ENCODE results near the gene VAMP7. TPM values are rescaled to one million over a fixed set of nuclear protein-coding genes. Genes with fewer than 3 reads are reported as not detected.
"Not testable (repeated sequence)": the region's sequence is repeated elsewhere in the genome, so short reads cannot be mapped to it uniquely, and the experiment has no call there.

VAMP7 gene
- total RNA-seq, 1 donor: 48.6 TPM

DNA sequence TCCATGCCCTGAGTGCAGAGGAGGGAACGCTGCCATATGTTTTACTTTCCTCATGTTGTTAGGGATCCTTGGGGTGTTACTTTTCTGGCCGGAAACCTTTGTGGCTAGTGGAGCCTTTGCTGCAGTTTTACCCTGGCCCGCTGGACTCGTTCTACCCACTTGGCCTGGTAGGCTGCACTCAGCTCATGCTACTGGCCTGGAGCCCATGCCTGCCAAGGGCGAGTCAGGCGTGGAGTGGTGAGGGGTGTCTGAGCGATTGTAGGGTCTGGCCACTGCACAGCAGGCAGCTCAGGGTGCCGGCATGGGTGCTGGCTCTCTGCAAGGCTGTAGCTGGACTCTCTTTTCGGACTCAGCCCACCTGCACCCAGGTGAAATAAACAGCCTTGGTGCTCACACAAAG, 75.0 kb downstream of the VAMP7 start:
- no peaks in the 10 kb centered on the region for H3K9me3 ChIP-seq (ENCODE audit: low read depth, low read length)
- H3K4me3 ChIP-seq (ENCODE audit: low read length): no peak overlapping the region
- H3K27me3 ChIP-seq (ENCODE audit: insufficient read depth, low read length): no peaks in the 10 kb centered on the region
- no peaks in the 10 kb centered on the region for H3K4me1 ChIP-seq (ENCODE audit: insufficient read depth, low read length)

DNA sequence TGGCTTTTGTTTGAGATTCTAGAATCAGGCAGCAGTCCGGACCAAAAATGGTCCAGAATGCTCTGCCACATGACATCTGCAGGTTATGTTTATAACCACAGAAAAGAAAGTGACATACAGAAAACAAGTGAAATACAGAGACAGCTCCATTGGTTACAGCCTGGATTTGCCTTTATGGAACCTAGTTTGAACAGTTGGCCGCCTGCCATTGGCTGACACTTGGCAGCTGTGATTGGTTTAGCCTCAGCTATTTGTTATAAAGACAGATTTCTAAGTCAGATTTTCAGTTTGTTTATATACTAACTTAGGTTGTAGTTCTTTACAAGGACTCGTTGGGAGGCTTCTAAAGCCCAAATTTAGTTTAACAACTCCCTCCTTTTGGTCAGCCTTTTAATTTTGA, 75.5 kb downstream of the VAMP7 start:
- H3K27me3 ChIP-seq (ENCODE audit: insufficient read depth, low read length): no peaks in the 10 kb centered on the region
- no peak overlapping the region for H3K4me3 ChIP-seq (ENCODE audit: low read length)
- no peaks in the 10 kb centered on the region for H3K9me3 ChIP-seq (ENCODE audit: low read depth, low read length)
- no peaks in the 10 kb centered on the region for H3K4me1 ChIP-seq (ENCODE audit: insufficient read depth, low read length)

DNA sequence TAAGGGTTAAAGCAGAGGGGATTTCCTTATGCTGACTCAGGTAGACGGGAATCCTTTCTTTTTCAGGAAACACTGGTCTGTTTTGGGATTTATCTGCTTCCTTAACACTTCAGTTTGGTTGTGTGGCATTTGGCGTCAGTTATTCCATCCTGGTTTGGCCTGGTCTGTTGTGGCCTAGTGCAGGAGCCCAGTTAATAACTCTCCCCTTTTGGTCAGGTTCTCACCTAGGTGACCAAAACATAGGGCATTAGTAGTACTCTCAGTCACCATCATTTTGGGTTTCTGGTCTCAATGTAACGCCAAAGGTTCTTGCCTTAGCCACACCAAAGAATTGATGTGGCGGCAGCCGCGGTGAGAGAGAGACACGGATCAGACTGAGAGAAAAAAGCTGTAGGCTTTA, 76.7 kb downstream of the VAMP7 start:
- Histone ChIP-seq H3K4me3 (ENCODE audit: low read length) (no peak overlapping the region), H3K27me3 (ENCODE audit: insufficient read depth, low read length) (no peaks in the 10 kb centered on the region), H3K4me1 (ENCODE audit: insufficient read depth, low read length) (no peaks in the 10 kb centered on the region), H3K9me3 (ENCODE audit: low read depth, low read length) (no peaks in the 10 kb centered on the region)

DNA sequence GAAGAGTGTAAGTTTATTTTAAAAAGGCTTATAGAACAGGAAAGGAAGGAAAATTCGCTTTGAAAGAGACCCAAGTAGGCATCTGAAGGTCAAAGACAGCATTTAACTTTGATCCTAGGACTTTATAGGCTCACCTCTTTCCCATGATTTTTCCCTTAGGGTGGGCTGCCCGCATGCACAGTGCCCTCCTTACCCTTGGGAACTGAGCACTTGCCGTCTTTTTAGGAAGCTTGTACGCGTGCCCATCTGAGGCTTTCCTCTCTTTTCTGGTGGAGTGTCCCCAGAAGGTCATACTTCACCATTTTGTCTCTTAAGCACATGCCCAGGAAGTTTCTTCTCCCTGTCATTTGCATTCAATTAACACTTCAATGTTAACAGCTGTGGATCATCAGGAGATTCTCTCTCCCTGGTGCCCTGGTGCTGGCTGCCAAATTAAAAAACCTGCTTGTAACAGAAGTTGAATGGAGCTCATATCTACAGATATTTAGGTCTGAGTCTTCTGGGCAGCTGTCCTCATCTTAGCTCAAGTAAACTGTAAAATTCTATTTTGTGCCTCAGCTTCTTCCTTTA, 78.0 kb downstream of the VAMP7 start:
- Histone ChIP-seq H3K27me3 (ENCODE audit: insufficient read depth, low read length) (no peaks in the 10 kb centered on the region), H3K9me3 (ENCODE audit: low read depth, low read length) (no peaks in the 10 kb centered on the region), H3K4me1 (ENCODE audit: insufficient read depth, low read length) (no peaks in the 10 kb centered on the region), H3K4me3 (ENCODE audit: low read length) (no peak overlapping the region)

DNA sequence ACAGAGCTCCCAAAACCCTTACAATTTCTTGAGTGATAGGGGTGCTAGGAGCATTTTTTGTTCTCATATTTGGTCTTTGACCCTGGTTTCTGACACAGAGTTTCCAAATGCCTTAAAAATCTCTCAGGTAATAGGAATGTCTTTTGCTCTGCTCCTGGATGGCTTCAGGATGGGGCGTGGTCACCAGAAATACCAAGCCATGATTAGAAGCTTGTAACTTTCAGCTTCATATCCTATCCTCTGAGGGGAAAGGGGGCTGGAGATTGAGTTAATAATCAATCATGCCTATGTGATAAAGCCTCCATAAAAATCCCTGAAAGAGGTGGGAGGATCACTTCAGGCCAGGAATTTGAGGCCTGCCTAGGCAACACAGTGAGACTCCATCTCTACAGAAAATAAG, 81.8 kb downstream of the VAMP7 start:
- H3K9me3 ChIP-seq (ENCODE audit: low read depth, low read length): no peaks in the 10 kb centered on the region
- H3K27me3 ChIP-seq (ENCODE audit: insufficient read depth, low read length): no peaks in the 10 kb centered on the region
- no peak overlapping the region for H3K4me3 ChIP-seq (ENCODE audit: low read length)
- H3K4me1 ChIP-seq (ENCODE audit: insufficient read depth, low read length): no peaks in the 10 kb centered on the region

DNA sequence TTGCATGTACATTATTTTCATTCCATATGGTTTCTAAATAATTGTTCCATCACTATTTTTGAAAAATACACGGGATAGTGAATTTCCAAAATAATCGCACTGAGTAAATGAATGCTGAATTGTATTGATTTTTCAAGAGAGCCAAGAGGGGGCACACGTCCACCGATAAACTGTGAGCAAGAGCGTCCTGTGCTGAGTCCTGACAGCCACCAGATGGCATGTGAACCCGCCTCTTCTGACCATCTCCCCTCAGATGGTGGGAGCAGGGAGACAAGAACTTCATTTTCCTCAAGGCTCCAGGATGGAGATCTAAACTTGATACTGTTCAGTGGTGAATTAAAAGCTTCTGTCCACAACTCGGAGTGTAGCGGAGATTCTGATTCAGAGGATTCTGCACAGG, 85.7 kb downstream of the VAMP7 start:
- H3K9me3 ChIP-seq (ENCODE audit: low read depth, low read length): no peaks in the 10 kb centered on the region
- no peaks in the 10 kb centered on the region for H3K27me3 ChIP-seq (ENCODE audit: insufficient read depth, low read length)
- H3K4me1 ChIP-seq (ENCODE audit: insufficient read depth, low read length): no peaks in the 10 kb centered on the region
- H3K4me3 ChIP-seq (ENCODE audit: low read length): no peak overlapping the region

DNA sequence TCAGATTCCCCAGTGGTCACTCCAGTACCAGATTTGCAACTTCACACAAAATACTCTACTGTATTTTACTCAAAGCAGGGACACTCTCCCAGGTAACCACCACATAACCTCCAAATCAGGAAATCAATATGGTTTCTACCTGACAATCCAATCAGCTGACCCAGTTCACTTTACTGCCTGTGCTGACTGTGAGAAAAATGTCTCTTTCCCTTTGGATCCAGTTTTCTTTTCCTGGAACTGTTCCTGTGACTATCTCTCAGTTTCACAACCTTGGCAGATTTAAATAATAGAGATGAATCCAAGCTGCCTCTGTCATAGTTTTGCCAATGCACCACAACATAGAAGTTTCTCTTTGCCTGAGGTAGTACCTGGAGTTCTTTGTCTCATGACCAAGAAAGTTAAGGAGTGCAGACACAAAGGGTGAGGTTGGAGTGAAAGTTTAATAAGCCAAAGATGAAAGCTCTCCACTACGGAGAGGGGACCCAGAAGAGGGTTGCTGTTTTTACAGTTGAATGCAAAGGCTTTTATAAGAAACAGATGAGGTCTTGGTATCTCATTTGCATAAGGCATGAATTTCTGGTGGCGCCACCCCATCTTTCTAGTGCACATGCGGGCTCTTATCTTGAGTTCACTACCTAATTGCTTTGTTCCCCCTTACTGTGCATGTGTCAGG, 86.6 kb downstream of the VAMP7 start:
- Histone ChIP-seq H3K9me3 (ENCODE audit: low read depth, low read length) (no peaks in the 10 kb centered on the region), H3K4me3 (ENCODE audit: low read length) (no peak overlapping the region), H3K27me3 (ENCODE audit: insufficient read depth, low read length) (no peaks in the 10 kb centered on the region), H3K4me1 (ENCODE audit: insufficient read depth, low read length) (no peaks in the 10 kb centered on the region)

DNA sequence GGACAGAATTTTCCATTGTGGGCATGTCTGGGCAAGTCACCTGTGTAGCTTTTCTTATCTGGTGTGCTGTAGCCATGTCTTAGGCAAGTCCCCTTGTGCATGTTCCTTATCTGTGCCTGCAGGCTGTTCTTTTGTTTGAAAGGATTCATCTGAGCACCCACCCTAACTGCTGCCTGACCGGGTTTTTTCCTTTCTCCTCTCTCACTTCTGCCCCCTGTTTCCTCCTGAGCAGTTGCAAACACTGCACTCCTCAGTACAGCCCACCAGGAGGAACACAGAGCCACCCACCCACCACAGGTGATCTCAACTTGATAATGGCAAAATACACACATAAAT, 87.1 kb downstream of the VAMP7 start:
- H3K4me1 ChIP-seq (ENCODE audit: insufficient read depth, low read length): no peaks in the 10 kb centered on the region
- no peak overlapping the region for H3K4me3 ChIP-seq (ENCODE audit: low read length)
- no peaks in the 10 kb centered on the region for H3K27me3 ChIP-seq (ENCODE audit: insufficient read depth, low read length)
- H3K9me3 ChIP-seq (ENCODE audit: low read depth, low read length): no peaks in the 10 kb centered on the region

DNA sequence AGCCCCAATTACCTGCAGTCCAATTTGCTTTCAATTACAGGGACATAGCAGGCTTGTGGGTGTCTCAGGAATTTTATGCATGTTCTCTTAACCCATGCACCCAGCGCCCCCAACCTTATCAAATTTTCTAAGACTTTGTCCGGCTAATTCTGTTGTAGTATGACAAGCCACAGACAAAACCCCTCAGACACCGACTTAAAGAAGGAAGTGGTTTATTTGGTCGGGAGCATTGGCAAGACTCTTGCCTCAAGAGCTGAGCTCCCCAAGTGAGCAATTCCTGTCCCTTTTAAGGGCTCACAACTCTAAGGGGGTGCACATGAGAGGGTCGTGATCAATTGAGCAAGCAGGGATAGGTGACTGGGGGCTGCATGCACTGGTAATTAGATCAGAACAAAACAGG, 87.6 kb downstream of the VAMP7 start:
- Histone ChIP-seq H3K4me3 (ENCODE audit: low read length) (no peak overlapping the region), H3K9me3 (ENCODE audit: low read depth, low read length) (no peaks in the 10 kb centered on the region), H3K4me1 (ENCODE audit: insufficient read depth, low read length) (no peaks in the 10 kb centered on the region), H3K27me3 (ENCODE audit: insufficient read depth, low read length) (no peaks in the 10 kb centered on the region)

DNA sequence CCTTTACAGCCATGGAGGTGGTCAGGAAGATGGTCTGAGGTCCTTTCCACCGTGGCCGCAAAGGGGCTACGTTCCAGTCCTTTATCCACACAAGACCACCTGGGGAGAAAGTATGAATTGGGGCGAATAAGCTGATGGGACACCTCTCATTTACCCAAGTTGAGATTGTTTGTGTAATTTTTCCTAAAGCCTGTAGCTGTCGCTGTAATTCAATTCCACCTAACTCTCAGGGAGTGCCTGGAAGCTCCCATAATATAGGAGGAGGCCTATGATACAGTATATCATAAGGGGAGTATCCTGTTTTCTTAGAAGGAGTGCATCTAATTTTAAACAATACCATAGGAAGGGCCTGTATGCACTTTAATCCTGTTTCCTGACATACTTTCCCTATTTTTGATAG, 90.5 kb downstream of the VAMP7 start:
- not testable (repeated sequence) for H3K4me1 ChIP-seq (ENCODE audit: insufficient read depth, low read length); H3K9me3 ChIP-seq (ENCODE audit: low read depth, low read length); H3K4me3 ChIP-seq (ENCODE audit: low read length); H3K27me3 ChIP-seq (ENCODE audit: insufficient read depth, low read length)

DNA sequence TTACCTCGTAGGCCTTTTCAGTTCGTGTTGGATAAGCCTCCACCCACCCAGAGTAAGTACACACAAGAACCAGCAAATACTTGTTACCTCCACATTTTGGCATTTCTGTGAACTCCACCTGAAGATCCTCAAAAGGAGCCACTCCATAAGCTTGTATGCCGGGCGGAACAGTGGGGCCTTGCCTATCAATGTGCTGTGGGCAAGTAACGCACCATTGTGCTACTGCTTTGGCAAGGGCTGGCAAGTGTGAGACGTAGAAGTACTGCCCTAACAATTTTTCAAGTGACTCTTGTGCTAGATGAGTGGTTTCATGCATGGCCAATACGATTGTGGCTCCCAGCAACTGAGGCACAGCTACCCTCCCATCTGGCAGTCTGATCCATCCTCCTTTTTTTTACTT, 91.1 kb downstream of the VAMP7 start:
- not testable (repeated sequence) for H3K4me3 ChIP-seq (ENCODE audit: low read length); H3K4me1 ChIP-seq (ENCODE audit: insufficient read depth, low read length); H3K27me3 ChIP-seq (ENCODE audit: insufficient read depth, low read length); H3K9me3 ChIP-seq (ENCODE audit: low read depth, low read length)

DNA sequence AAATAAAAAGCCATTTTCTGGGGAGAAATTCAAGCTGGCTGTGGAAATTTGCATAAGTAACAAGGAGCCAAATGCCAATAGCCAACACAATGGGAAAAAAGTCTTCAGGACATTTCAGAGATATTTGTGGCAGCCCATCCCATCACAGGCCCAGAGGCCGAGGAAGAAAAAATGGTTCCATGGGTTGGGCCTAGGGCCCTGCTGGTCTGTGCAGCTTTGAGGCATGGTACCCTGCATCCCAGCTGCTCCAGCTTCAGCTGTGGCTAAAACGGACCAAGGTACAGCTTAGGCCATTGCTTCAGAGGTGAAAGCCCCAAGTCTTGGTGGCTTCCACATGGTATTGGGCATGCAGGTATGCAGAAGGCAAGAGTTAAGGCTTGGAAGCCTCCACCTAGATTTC, 102.2 kb downstream of the VAMP7 start:
- H3K4me1 ChIP-seq (ENCODE audit: insufficient read depth, low read length): no peaks in the 10 kb centered on the region
- H3K27me3 ChIP-seq (ENCODE audit: insufficient read depth, low read length): no peaks in the 10 kb centered on the region
- H3K9me3 ChIP-seq (ENCODE audit: low read depth, low read length): no peaks in the 10 kb centered on the region
- no peak overlapping the region for H3K4me3 ChIP-seq (ENCODE audit: low read length)

DNA sequence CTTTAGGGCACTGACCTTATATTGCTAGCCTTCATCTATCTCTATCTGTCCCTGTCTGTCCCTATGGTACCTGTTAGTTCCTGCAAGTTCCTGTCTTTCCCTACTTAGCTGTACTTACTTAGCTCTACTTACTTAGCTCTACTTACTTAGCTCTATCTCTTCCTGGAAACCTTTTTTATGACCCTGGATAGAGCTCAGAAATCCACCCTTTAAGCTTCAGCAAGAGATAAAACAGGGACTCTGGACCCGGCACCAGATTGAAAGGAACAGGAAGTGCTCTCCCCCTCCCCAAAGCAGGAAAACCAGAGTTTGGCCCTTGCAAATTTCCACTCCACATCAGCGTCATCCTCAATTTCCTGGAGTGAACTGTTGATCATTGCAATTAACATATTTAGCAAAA, 104.1 kb downstream of the VAMP7 start:
- H3K4me1 ChIP-seq (ENCODE audit: insufficient read depth, low read length): no peaks in the 10 kb centered on the region

DNA sequence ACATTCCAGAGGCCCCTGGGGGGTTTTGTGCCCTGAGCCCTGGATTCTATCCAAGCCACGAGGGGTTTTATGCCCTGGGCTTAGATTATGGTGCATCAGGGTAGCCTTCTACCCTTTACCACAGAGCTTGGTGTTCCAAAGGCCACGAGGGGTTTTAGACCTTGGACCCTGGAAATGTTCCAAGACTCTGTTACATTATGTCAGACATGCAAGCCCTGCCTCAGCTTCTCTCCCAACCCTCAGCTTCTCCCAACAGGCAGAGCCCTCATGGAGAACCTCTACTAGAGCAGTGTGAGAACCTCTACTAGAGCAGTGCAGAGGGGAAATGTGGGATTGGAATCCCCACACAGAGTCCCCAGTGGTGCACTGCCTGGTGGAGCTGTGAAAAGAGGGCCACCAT, 105.8 kb downstream of the VAMP7 start:
- not testable (repeated sequence) for H3K4me3 ChIP-seq (ENCODE audit: low read length); H3K4me1 ChIP-seq (ENCODE audit: insufficient read depth, low read length); H3K27me3 ChIP-seq (ENCODE audit: insufficient read depth, low read length); H3K9me3 ChIP-seq (ENCODE audit: low read depth, low read length)

More for the DNA sequence above, 104.1 kb downstream of the VAMP7 start:
- H3K9me3 ChIP-seq (ENCODE audit: low read depth, low read length): no peaks in the 10 kb centered on the region
- no peak overlapping the region for H3K4me3 ChIP-seq (ENCODE audit: low read length)
- H3K27me3 ChIP-seq (ENCODE audit: insufficient read depth, low read length): no peaks in the 10 kb centered on the region

DNA sequence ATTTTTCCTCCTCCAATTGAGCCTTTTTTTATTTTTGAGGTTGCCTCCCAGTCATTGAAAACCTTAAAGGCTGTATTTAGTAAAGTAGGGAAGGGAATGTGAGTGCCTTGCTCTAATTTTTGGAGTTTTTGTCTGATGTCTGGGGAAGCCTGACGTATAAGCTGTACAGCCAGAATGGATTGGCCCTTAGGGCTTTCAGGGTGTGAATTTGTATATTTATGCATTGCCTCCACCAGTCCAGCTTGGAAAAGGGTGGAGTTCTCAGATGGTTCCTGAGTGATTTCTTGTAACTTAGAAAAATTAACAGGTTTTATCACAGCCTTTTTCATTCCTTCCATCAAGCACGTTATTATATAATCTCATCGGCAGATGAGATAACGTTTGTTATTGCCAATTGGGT, 107.7 kb downstream of the VAMP7 start:
- no peak overlapping the region for H3K4me3 ChIP-seq (ENCODE audit: low read length)
- no peaks in the 10 kb centered on the region for H3K9me3 ChIP-seq (ENCODE audit: low read depth, low read length)
- H3K4me1 ChIP-seq (ENCODE audit: insufficient read depth, low read length): no peaks in the 10 kb centered on the region
- no peaks in the 10 kb centered on the region for H3K27me3 ChIP-seq (ENCODE audit: insufficient read depth, low read length)

All from mononuclear cell (primary cell).